Activated CD8-positive, alpha-beta memory T cell treated with anti-CD3 and anti-CD28 coated beads for 4 hours (primary cell): ENCODE results near the gene RPL11.
"Not testable (repeated sequence)": the region's sequence is repeated elsewhere in the genome, so short reads cannot be mapped to it uniquely, and the experiment has no call there.

ENCODE experiments used
- DNase-seq, 2 donors: peaks; one replicate each; pipeline ENCODE4 v3.0.0-alpha.2; 2020; ENCODE audit warnings: low read depth in 2 of 2

Gene RPL11

DNA sequence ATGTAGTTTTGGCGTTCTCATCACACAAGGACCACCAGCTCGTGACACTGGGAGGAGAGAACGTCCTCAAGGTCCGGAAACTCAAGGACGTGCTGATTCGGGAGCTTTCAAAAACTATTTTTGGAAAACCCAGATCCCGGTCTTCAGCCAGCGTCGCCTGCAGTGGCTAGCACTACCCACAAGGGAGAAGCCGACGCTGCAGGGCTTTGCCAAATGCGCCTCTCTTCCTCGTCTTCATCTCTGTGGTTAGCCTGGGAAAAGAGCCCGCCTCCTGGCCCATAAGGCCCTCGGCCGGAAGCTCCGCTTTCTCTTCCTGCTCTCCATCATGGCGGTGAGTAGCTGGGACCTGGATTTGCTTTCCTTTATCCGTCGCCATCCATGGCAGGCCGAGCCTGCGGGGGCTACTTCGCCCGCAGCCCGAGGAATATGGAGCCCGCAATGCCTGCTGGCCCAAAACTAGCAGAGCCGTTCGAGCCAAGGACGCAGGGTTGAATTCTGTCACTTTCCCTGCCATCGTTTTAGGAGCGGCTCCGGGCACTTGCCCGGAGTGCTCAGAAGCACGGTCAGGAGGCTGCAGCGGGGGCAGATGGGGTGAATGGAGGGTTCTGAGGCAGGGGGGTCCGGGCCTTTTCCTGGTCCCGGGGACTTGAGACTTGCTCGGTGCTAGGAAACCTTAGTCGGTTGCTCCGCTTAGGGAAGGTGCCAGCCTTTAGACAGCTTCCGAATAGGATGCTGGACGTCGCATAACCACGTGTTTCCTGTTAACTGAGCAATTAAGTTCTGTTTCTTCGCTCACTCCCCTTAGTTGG is at the start of gene RPL11:
Gene RPL11, plus strand, starts transcription at position 308 of the 809 bp plus-strand sequence. Its CDS starts 18 bp downstream, at position 326.
- peak; percentile 74 to 82 for DNase-seq

DNA sequence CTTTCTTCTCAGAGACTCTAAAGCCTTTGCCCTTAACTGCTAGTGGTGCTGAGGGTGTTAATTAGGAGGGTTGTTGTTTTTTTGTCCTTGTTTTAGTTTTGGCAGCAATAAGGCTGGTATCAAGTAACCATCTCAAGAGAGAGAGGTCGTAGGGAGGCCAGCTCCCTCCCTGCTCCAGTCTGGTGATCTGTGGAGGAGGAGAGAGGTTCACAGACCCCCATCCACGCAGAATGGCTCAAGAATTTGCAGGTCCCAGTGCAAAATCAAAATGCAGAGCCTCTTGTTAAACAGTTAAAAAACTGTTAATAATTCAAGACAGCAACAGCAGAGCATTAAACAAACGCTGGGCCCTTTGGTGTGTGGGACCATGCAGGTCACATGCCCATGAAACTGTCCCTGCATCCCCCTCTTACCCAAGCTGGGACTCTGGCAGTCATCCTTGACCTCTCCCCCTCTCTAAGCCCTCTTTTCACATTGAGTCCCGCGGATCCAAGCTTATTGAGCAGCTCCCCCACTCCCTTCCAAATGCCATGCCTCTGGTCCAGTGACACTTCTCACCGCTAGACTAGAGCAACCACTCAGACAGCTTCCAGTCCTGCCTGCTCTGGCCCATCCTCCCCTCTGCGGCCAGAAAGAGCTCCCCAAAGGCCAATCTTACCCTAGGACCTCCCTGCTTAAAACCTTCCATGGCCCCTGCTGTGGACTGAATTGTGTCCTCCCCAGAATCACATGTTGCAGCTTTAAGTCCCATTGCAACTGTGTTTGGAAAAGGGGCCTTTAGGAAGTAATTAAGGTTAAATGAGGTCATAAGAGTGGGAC is 47.7 kb upstream of the RPL11 start:
- DNase-seq = no peak

DNA sequence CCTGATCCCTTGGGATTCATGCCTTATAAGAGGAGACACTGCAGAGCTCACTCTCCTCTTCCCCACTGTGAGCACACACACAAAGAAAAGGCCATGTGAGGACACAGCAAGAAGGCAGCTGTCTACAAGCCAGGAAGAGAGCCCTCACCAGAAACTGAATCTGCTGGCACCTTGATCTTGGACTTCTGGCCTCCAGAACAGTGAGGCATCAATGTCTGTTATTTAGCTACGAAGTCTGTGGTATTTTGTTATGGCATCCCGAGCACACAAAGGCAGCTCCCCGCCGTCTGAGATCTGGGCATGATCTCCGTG is 47.1 kb upstream of the RPL11 start:
- no peak for DNase-seq

DNA sequence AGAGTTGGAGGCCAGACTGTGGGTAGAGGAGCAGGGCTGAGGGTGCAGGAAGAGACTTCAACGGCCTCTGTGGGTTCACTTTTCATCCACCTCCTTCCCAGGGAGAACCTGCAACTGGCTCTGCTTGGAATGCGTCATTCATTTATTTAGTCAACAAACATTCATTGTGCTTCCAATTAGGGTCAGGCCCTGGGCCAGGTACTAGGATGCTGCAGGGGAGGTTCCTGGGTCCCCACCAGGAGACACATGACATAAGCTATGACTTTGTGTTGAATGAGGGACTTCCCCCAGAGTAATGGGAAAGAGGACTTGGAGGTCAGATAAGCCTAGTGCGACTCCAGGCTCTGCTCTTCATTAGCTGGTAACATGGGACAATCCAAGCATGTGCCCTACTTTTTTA is 46.3 kb upstream of the RPL11 start:
- no peak for DNase-seq

DNA sequence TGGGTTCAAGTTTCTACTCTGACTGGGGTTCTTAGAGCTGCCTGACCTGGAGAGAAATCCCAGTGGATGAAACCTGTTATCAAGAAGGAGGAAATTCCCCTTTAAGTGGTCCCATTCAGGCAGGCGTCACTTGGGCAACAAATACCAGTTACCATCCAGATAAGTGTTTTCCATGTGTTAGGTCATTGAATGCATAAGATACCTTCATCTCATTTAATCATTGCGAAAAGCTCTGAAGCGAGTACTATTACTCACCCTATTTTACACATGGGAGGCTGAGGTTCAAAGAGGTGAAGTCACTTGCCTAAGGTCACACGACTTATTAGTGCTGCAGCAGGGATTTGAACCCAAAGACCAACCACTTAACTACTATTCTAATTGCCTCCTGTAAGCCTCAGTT is 45.5 kb upstream of the RPL11 start:
- DNase-seq = no peak

DNA sequence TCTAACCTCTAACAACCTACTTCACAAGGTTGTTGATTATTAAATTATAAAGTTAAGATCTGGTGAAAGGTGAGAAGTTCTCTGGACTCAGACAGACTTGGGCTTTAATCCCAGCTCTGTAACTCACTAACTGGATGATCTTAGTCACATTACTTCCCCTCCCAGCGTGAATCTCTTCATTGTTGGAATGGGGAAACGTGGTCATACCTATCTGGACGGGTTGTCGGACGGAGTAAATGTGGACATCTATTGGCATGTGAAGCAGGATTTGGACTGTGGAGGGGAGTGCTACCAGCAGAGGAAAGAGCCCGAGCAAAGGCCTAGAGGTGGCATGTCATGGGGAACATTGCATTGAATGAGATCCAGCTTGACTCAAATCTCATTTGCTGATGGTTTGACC is 45.1 kb upstream of the RPL11 start:
- no peak for DNase-seq

DNA sequence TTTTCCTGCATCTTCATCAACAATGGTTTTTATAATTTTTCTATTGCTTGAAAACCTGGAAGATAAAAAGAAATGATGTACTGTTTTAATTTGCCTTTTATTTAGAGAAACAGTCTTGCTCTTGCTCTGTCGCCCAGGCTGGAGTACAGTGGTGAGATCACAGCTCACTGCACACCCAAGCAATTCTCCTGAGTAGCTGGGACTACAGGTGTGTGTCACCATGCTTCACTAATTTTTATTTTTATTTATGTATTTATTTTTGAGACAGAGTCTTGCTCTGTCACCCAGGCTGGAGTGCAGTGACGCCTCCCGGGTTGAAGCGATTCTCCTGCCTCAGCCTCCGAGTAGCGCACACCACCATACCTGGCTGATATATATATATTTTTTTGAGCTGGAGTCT is 43.0 kb upstream of the RPL11 start:
- DNase-seq = no peak

DNA sequence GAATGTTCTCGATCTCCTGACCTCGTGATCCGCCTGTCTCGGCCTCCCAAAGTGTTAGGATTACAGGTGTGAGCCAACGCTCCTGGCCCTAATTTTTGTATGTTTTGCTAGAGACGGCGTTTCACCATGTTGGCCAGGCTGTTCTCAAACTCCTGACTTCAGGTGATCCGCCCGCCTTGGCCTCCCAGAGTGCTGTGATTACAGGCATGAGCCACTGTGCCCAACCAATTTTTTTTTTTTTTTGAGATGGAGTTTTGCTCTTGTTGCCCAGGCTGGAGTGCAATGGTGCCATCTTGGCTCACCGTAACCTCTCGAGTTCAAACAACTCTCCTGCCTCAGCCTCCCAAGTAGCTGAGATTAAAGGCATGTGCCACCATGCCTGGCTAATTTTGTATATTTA is 42.4 kb upstream of the RPL11 start:
- not testable (repeated sequence) for DNase-seq

DNA sequence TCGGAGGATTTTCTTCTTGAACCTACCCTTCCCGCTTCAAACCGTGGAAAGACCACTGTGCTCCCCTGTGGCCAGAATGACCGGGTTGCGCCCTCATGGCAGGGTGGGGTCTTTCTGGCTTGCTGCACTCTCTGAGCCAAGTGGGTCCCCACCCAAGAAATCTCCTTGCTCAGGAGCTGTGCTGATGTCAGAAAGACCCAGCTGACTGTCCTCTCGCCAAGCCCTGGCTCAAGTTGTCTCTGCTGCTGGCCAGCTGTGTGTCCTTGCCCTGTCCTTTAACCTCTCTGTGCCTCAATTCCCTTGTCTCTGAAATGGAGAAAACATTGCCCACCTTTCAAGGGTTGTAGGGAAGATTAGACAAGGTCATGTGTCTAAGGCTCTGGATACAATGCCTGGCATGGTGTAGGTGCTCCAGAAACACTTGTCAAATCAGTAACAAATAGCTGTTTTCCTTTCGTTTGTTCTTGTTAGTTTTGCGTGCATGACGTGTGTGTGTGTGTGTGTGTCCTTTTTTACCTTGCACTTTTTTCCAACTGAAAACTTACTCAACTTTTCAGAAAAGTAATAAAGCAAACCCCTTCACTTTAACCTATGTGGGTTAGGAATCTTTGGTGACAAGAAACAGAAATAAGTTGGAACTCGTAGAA is 41.1 kb upstream of the RPL11 start:
- DNase-seq = no peak

DNA sequence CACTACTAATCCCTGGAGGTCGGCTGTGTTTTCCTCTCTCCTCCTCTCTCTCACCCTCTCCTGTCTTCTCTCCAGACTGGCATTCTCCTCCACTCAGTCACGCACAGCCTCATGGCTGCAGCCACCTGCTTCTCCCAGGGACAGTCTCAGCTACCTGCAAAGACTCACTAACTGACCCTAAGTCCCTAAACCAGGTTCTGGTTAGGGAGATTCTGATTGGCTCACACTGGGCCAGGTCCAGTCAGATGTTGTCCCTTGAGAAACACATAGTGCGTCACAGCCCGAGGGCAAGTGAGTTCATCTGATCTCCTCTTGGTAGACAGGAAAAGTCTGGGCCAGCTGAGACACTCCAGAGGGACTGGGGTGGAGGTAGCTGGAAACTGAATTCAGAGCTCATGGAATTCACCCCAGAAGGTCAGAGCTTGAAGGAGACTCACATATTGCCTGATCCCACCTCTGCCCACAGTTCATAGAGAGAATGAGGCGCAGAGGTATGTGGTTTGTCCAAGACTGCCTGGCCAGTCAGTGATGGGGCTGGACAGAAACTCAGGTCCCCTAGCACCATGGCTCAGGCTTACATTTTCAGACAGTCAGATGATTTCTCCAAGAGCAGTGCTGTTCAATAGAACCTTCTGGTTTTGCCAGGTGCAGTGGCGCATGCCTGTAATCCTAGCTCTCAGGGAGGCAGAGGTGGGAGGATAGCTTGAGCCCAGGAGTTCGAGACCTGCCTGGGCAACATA is 40.4 kb upstream of the RPL11 start:
- DNase-seq = no peak

DNA sequence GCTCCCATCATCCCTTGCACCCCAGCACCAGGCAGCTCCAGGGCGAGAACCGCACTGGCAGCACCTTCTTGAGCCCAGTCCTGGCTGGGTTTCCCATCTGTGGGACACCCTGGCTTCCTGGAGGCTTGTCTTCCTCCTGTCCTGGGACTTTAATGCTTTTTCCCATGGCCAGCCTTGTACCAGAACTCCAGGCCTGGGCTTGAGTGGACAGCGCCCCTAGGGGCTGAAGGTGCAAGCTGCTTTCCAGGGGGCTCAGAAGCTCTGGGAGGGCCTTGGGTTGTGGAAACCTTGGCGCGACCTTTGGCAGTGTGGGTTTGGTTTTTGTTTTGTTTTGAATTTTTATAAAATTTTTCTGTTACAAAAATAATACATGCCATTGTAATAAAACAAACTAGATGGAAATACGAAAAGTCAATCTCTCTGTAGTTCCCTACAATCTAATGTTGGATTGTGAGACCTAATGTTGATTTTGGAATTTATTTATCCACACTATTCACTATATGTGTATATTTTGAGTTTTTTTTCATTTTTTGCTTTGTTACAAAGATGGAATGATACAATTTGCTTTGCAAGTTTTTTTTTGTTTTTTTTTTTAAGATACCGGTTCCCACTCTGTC is 33.8 kb upstream of the RPL11 start:
- DNase-seq = no peak

DNA sequence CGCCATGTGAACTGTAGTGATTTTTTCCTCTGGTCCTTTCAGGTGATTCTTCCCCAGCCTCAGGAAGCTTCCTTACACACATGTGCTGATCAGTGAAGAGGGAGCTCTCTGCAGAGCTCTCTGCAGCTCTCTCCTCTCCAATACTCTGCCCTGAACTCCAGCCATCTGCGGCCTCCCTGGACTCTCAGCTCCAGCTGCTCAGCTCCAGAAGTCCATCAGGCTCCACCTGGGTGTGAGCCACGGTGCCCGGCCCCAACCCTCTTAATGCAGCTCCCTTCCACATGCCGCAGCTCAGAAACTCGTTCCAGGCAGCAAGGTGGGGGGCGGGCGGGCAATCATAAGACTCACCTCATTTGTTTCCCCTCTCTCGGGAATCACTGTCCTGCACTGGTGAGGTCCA is 30.9 kb upstream of the RPL11 start:
- no peak for DNase-seq

DNA sequence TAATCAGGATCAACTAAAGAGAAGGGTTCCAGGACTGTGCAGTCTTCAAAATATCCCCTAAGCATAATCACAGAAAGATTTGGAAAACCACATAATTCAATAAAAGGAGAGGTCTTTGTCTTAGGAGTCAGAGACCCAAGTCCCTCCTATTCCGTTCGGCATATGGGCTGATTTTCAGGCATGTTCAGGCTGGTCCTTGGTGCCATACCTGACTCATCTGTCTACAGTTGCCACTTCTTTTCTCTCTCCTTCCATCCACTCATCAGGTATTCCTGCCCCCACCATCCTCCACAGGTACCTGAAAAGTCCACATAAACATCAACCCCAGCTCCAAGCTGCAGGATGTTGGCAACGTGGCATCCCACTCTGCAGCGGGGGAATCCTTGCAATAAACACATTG is 29.7 kb upstream of the RPL11 start:
- no peak for DNase-seq

DNA sequence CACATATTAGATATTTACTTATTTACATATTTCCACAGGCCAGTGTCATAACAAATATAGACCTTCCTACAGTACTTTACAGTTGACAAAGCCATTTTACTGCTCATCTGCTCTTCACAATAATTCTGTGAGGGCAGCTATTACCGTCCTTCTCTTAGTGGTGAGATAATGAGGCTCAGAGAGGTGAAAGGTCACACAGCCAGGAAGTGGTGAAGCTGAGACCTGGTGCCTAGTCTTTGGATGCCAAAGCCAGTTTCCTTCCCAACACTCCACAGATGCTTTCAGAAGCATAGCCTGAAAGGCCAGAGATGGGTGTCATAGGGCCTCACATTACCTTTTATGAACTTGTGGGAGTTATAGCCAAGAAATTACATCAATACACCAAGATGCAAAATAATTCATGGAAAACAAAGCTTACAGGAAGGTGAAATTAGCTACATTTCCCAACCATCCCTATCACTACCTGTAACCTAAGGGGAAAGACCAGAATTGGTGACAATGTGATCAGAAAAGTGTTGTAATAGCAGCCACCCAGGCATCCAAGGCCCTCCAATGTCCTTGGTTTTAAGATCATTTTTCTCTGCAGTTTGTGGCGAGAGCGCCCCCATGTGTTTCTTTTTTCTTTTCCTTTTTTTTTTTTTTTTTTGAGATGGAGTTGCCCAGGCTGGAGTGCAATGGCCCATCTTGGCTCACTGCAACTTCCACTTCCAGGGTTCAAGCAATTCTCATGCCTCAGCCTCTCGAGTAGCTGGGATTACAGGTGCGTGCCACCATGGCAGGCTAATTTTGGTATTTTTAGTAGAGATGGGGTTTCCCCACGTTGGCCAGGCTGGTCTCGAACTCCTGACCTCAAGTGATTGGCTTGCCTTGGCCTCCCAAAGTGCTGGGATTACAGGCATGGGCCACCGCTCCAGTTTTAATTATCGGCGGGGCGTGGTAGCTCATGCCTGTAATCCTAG is 26.5 kb upstream of the RPL11 start:
- no peak for DNase-seq

DNA sequence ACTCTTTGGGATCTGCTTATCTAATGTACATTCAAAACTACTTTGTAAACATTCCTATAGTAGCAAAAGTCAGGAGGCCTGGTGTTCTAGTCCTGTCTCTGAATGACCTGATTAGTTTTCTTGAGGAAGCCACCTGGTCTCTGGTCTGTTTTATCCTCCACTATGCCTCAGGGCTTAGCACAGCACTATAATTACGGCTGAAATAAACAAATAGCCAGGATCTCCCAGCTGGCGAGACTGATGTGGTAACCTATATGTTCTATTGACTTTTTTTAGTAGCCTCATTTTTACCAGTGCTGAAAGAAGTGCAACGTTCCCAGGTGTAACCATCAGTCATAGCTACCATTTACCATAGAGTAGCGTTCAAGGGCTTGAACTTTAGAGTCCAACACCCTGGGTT is 24.2 kb upstream of the RPL11 start:
- no peak for DNase-seq

DNA sequence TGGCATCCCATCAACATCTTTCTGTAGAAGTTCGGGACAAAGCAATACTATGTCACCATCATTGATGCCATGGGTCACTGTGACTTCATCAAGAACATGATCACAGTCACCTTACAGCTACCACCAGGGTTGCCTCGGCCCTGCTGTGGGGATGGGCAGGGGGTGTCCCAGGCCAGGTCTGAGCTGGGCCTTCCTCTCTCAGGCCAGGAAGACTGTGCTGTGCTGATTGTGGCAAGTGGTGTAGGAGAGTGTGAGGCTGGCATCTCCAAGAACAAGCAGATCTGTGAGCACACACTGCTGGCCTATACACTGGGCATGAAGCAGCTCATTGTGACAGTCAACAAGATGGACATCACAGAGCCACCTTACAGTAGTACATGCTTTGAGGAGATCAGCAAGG is 20.9 kb upstream of the RPL11 start:
- DNase-seq = no peak

DNA sequence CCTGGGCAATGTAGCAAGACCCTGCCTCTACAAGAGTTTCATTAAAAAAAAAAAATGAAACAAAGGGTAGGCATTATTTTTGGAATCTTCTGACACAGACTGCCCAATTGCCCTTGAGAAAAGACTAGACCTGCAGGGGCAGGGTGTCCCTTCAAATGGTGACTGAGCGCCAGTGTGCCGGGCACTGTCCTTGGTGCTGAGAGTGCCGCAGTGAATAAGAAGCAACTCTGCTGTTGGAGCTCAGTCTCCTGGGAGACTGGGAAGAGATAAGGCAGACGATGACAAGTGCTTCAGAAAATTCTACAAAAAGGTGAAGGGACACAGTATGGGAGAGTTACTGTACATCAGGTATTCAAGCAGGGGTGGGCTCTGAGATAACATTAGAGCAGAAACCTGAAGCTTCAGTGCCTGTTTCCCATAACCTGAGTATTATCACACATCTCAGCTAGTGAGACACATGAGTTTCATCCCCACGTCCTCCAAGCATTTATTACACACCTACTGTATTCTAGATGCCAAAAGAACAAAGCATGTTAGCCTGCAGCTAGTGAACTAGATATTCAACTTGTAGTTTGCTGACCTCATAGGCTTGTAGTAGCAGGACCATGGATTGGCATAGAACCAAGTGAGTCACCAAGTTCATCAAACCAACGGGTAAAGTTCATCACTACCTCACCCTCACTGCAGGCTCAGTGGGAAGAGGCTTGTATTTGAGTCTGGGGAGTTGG is 18.4 kb upstream of the RPL11 start:
- DNase-seq = no peak

DNA sequence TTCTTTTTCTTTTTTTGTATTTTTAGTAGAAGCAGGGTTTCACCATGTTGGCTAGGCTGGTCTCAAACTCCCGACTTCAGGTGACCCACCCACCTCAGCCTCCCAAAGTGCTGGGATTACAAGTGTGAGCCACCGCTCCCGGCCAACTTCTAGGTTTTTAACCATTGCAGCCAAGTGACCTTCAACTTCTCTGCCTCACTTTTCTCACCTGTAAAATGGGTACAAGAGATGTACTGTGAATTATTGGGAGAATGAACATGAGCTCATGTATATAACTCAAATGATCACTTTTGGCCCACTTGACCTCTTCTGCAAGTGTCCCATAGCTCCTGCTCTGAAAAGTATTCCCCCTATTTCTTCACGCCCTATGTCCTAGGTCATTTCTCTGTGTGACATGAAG is 11.8 kb upstream of the RPL11 start:
- DNase-seq = no peak

DNA sequence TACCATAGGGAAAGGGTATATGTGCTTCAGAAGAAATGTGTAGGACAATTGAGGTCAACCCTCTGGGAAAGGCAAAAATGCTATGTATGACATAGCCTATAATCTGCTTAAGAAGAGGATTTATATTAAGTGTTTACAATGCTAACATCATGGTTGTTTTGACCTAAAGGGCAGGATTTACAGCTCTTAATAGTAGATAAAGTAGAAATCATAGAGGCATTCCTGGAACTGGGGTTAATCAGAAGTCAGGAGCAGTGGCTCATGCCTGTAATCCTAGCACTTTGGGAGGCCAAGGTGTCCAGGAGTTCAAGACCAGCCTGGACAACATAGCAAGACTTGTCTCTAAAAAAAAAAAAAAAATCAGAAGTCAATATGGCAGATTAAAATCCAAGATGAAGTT is 8.7 kb upstream of the RPL11 start:
- DNase-seq = no peak

DNA sequence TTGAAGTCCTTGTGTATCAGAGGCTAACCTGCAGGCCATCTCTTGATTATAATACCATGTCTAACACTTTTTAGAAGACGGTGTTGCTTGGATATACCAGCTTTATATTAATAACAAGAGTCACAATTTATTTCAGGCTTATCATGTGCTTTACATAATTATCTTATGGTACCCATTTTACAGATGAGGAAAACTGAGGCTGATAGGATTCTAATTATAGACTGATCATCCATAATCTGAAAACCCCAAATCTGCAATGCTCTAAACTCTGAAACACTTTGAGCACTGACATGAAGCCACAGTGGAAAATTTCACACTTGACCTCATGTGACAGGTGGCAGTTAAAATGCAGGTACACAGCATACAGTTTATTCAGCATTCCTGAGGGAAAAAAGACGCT is 7.2 kb upstream of the RPL11 start:
- DNase-seq = no peak
